A673 (cell line): ENCODE results near the gene FYCO1. TPM values are rescaled to one million over a fixed set of nuclear protein-coding genes. Genes with fewer than 3 reads are reported as not detected.

ENCODE experiments used
- BruUV-seq: library from RNA; stranded (reverse); fragments of 400-500 nt; replicated peaks from 2 replicates; lab custom pipeline; 2021; lab: Mats Ljungman, UMichigan
- CTCF ChIA-PET: fragments of 300-600 bp; sonication (Branson Sonifier 250); formaldehyde crosslinking; loops from one replicate; lab custom pipeline; 2022; ENCODE audit warnings: antibody characterized with exemption; lab: Charles Lee
- POLR2A ChIA-PET: fragments of 300-600 bp; sonication (Branson Sonifier 250); formaldehyde crosslinking; loops from one replicate; lab custom pipeline; 2022; ENCODE audit warnings: antibody characterized with exemption; ENCODE audit not compliant: low non-redundant PET; lab: Charles Lee
- DNase-seq: peaks from one replicate; pipeline ENCODE4 v3.0.0-alpha.2; 2015; ENCODE audit warnings: low spot score
- H3K27ac ChIP-seq: fragments of 200-600 bp; sonication (generic); 2 replicates; pipeline ENCODE4 v1.5.1; 2016; ENCODE audit warnings: mixed run types, low read depth, mild to moderate bottlenecking, mixed read lengths, antibody characterized with exemption, low read length; ENCODE audit not compliant: poor library complexity, severe bottlenecking
- H3K27me3 ChIP-seq: fragments of 200-600 bp; sonication (generic); replicated peaks from 2 replicates; pipeline ENCODE4 v1.6.1; 2017; ENCODE audit warnings: mixed run types, low read depth, mild to moderate bottlenecking, mixed read lengths, antibody characterized with exemption, low read length; ENCODE audit not compliant: insufficient read depth, poor library complexity
- H3K36me3 ChIP-seq: fragments of 200-600 bp; sonication (generic); 2 replicates; pipeline ENCODE4 v1.6.1; 2016; ENCODE audit warnings: mixed run types, mild to moderate bottlenecking, mixed read lengths, antibody characterized with exemption, low read length; ENCODE audit not compliant: insufficient read depth, poor library complexity, severe bottlenecking
- H3K4me1 ChIP-seq: fragments of 200-600 bp; sonication (generic); 2 replicates; pipeline ENCODE4 v1.6.1; 2017; ENCODE audit warnings: mixed run types, mild to moderate bottlenecking, mixed read lengths, antibody characterized with exemption, low read length; ENCODE audit not compliant: insufficient read depth, poor library complexity, severe bottlenecking
- H3K4me3 ChIP-seq: fragments of 200-600 bp; sonication (generic); 2 replicates; pipeline ENCODE4 v1.5.1; 2016; ENCODE audit warnings: low read depth, mixed run types, mild to moderate bottlenecking, mixed read lengths, low read length; ENCODE audit not compliant: poor library complexity, severe bottlenecking
- H3K9me3 ChIP-seq: fragments of 200-600 bp; sonication (generic); 2 replicates; pipeline ENCODE4 v1.6.1; 2016; ENCODE audit warnings: mixed run types, low read depth, mild to moderate bottlenecking, mixed read lengths, antibody characterized with exemption, low read length; ENCODE audit not compliant: poor library complexity, severe bottlenecking
- CTCF ChIP-seq: fragments of 300-800, 200-600 bp; sonication (generic); conservative IDR thresholded peaks from 2 replicates; pipeline ENCODE4 v1.5.1; 2017; ENCODE audit warnings: low read depth, mild to moderate bottlenecking, antibody characterized with exemption, low read length, moderate library complexity, mixed read lengths
- EZH2 ChIP-seq: fragments of 200-600 bp; sonication (generic); IDR thresholded peaks from 2 replicates; pipeline ENCODE4 v1.6.1; 2017; ENCODE audit warnings: borderline replicate concordance, low read depth, mild to moderate bottlenecking, mixed read lengths, antibody characterized with exemption, low read length; ENCODE audit not compliant: poor library complexity, severe bottlenecking
- intact Hi-C: fragments of 100-400 bp; cut with micrococcal nuclease; formaldehyde crosslinking; loops from one replicate; pipeline ENCODE4 v1.10.0; 2022; ENCODE audit not compliant: unreplicated experiment
- total RNA-seq: library from RNA; stranded (reverse); gene quantifications from 2 replicates; pipeline ENCODE4 v1.2.3, GENCODE V29; 2021

Gene FYCO1
- total RNA-seq, 1 experiment from 2014 or later = 7.4 TPM

- no TSS peak for BruUV-seq
- H3K4me1 ChIP-seq = no peaks in the 10 kb centered on the region
- CTCF ChIA-PET = interaction anchor here (0.8 kb wide), 1 partner anchor 17 kb away, joined by 3 read pairs; no protein-coding TSS in a partner anchor
- no peak for DNase-seq
- H3K36me3 ChIP-seq = no peaks in the 10 kb centered on the region
- POLR2A ChIA-PET = no interaction called here
- H3K27me3 ChIP-seq = no peaks in the 10 kb centered on the region
- no peak overlapping the region for H3K4me3 ChIP-seq
- H3K27ac ChIP-seq = no peak overlapping the region
- intact Hi-C loops = no loop called here
- TF ChIP-seq EZH2 = no peak
- no peak for TF ChIP-seq CTCF
- no peaks in the 10 kb centered on the region for H3K9me3 ChIP-seq
Observed at GRCh38 chr3:45922039-45922326, 73.6 kb downstream of the FYCO1 start.

GRCh38 chr3:45921158-45922038 is 74.2 kb downstream of the FYCO1 start:
- Histone ChIP-seq H3K9me3 (no peaks in the 10 kb centered on the region), H3K27ac (no peak overlapping the region), H3K27me3 (no peaks in the 10 kb centered on the region), H3K4me3 (no peak overlapping the region), H3K4me1 (no peaks in the 10 kb centered on the region), H3K36me3 (no peaks in the 10 kb centered on the region)
- BruUV-seq = no TSS peak
- POLR2A ChIA-PET = no interaction called here
- TF ChIP-seq EZH2 (no peak), CTCF (no peak)
- CTCF ChIA-PET = interaction anchor here (0.8 kb wide), 1 partner anchor 17 kb away, joined by 3 read pairs; no protein-coding TSS in a partner anchor
- intact Hi-C loops = no loop called here
- DNase-seq = no peak

- CTCF ChIA-PET = no interaction called here
- intact Hi-C loops = no loop called here
Observed at GRCh38 chr3:45917146-45917898, 78.3 kb downstream of the FYCO1 start.

More at GRCh38 chr3:45917146-45917898, 78.3 kb downstream of the FYCO1 start:
- no peak for TF ChIP-seq CTCF
- TF ChIP-seq EZH2 = no peak
- Histone ChIP-seq H3K36me3 (no peaks in the 10 kb centered on the region), H3K4me3 (no peak overlapping the region), H3K27me3 (no peaks in the 10 kb centered on the region), H3K27ac (no peak overlapping the region), H3K9me3 (no peaks in the 10 kb centered on the region), H3K4me1 (no peaks in the 10 kb centered on the region)
- no TSS peak for BruUV-seq
- POLR2A ChIA-PET = no interaction called here
- no peak for DNase-seq
